DMS114 treated with DMSO at 0.1 percent for 48 hours (cell line): ENCODE results near the gene RPGRIP1L.
"Not testable (repeated sequence)": the region's sequence is repeated elsewhere in the genome, so short reads cannot be mapped to it uniquely, and the experiment has no call there.

Experiments
- DNase-seq: peaks from one replicate; lab custom pipeline; 2025; ENCODE audit not compliant: unreplicated experiment; lab: John Stamatoyannopoulos, UW

RPGRIP1L gene

DNA sequence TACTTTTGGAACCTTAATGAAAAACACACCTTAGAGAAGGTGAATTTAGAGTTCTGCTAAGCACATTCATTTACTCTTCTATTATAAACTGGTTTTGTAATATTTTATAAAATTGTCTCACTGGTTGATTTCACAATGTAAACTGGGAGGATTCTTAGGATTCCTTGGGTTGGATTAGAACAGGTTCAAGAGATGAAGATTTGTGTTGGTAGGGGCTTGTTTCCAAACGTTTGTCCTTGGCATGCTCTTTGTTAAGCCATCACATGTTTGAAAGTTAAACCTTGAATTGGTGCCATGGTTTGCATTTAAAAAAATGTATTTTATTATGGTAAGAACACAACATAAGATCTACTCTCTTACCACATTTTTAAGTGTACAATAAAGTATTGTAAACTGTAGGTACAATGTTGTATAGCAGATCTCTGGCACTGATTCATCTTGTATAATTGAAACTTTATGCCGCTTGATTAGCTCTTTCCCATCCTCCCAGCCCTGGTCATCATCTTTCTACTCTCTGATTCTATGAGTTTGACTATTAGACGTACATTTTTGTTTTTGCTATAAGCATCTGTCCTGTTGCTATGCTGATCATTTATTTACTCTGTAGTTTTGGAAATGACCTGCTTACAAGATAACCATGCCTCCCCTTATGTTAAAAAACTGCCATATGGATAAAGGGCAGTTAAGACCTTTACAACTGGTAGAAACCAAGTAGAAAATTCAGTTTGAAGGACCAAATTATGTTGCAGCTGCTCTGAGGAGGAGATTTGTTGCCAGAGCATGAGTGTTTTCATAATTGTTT lies 9.9 kb upstream of the RPGRIP1L start:
- no peak for DNase-seq

- DNase-seq: no peak
Observed at GRCh38 chr16:53712065-53712464, 8.4 kb upstream of the RPGRIP1L start.

GRCh38 chr16:53711390-53711789 lies 7.7 kb upstream of the RPGRIP1L start:
- no peak for DNase-seq

GRCh38 chr16:53708490-53708889 lies 4.8 kb upstream of the RPGRIP1L start:
- DNase-seq: no peak

DNA sequence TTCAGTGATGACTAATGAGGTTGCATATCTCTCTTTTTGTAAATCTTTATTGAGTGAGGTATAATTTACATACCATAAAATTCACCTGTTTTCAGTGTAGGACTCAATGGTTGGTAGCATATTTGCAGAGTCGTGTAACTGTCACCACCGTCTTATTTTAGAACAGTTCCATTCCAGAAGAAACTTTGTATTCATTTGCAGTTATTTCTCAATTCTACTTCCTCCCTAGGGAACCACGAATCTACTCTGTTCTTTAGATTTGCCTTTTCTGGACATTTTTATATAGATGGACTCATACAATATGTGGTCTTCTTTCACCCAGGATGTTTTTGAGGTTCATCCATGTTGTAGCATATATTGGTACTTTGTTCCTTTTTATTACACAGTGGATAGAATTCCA lies 4.0 kb upstream of the RPGRIP1L start:
- no peak for DNase-seq

DNA sequence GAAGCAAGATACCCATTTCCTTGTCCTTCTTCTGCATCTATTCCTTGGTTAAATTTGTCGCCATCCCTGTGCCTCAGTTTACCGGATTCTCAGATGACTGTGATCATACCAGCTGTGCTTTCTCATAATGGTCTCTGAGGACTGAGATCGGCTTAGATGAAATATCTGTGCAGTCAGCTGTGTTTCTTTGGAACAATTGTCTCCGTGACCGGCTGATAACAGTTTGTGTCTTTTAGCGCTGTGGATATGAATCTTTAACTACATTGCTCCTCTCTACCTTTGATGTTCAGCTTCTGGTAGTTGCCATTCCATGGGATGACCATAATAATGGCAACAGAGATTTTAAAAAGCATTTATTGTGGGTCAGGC lies 770 bp upstream of the RPGRIP1L start:
- DNase-seq: no peak

DNA sequence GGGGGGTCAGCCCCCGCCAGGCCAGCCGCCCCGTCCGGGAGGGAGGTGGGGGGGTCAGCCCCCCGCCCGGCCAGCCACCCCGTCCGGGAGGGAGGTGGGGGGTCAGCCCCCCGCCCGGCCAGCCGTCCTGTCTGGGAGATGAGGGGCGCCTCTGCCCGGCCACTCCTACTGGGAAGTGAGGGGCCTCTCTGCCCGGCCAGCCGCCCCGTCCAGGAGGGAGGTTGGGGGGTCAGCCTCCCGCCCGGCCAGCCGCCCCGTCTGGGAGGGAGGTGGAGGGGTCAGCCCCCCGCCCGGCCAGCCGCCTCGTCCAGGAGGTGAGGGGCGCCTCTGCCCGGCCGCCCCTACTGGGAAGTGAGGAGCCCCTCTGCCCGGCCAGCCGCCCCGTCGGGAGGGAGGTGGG lies 5.4 kb downstream of the RPGRIP1L start:
- DNase-seq: not testable (repeated sequence)

GRCh38 chr16:53695070-53695469 lies 8.6 kb downstream of the RPGRIP1L start:
- no peak for DNase-seq

DNA sequence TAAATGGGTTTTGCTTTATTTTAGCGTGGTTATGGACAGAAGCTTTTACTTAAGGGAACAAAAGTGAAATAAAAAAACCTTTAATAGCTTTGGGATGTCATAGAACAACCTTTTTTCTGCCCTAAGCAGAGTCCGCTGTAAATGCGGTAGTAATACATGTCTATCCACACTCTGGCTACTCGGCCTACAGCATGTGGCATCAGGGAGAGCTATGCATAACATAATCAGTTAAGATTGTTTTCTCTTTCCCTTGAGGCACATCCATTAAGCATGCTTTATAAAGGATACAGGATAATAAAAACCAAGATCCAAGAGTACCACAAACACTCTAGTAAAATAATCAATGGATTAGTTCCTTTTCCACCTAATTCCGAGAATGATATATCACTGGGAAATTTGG lies 10.3 kb downstream of the RPGRIP1L start:
- DNase-seq: no peak

DNA sequence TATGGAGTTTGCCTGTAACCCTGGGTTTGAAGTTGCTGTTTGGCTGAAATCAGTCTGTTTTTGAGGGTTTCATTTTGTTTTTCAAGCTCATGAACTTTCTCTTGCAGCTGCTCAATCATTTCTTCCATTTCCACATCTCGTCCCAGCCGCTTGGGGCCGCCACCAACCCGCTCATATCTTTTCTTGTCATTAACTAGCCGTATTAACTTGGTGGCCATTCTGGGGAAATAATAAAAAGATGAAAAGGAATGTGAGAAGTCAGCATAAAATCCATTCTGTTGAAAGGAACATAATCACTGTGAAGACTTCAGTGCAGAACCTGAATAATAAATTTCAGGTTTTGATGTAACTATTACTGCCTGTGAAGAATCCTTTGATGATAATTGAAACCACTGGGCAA lies 11.5 kb downstream of the RPGRIP1L start:
- DNase-seq: peak; percentile 9

DNA sequence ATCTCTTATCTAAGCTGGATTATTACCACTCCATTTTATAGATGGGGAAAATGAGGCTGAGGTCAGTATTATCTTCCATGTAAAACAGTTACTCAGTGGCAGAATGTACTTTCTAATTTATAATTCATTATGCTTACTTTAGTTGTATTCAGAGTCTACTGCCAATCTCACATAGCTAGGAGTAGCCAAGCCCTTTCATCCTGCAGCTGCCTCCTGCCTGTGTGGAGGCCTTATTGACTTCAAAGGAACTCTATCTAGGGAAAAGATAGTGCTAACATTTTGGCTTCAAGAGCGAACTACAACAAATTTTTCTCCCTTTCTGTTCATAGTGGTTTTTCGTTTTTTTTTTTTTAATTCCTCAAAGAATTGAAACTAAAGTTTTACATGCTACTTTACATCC lies 12.9 kb downstream of the RPGRIP1L start:
- no peak for DNase-seq

GRCh38 chr16:53689636-53690035 lies 14.0 kb downstream of the RPGRIP1L start:
- DNase-seq: no peak

GRCh38 chr16:53686710-53687109 lies 16.9 kb downstream of the RPGRIP1L start:
- no peak for DNase-seq

GRCh38 chr16:53685334-53685733 lies 18.3 kb downstream of the RPGRIP1L start:
- not testable (repeated sequence) for DNase-seq

- DNase-seq: no peak
Observed at GRCh38 chr16:53681354-53681753, 22.3 kb downstream of the RPGRIP1L start.

DNA sequence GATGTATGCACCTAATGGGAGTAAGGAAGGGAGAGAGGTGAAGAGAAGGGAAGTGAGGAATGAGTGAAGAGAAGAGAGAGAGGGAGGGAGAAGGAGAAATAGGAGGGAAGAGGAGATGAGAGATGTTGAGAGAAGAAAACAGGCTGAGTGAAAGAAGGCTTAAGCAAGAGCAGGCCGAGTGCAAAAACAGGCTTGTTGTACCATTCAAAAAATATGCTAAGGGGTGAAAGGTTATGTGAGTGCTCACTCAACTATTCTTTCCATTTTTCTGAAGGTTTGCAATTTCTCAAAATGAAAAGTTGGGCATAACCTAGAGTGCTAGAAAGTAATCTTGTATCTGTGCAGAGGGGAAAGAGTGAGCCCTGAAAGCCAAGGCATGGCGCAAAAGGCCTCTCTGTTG lies 22.9 kb downstream of the RPGRIP1L start:
- no peak for DNase-seq

- DNase-seq: no peak
Observed at GRCh38 chr16:53678756-53679343, 24.8 kb downstream of the RPGRIP1L start.

GRCh38 chr16:53678155-53678554 lies 25.5 kb downstream of the RPGRIP1L start:
- no peak for DNase-seq

GRCh38 chr16:53673189-53673588 lies 30.5 kb downstream of the RPGRIP1L start:
- no peak for DNase-seq

GRCh38 chr16:53672461-53672860 lies 31.2 kb downstream of the RPGRIP1L start:
- no peak for DNase-seq

- DNase-seq: no peak
Observed at GRCh38 chr16:53668869-53669268, 34.8 kb downstream of the RPGRIP1L start.

DNA sequence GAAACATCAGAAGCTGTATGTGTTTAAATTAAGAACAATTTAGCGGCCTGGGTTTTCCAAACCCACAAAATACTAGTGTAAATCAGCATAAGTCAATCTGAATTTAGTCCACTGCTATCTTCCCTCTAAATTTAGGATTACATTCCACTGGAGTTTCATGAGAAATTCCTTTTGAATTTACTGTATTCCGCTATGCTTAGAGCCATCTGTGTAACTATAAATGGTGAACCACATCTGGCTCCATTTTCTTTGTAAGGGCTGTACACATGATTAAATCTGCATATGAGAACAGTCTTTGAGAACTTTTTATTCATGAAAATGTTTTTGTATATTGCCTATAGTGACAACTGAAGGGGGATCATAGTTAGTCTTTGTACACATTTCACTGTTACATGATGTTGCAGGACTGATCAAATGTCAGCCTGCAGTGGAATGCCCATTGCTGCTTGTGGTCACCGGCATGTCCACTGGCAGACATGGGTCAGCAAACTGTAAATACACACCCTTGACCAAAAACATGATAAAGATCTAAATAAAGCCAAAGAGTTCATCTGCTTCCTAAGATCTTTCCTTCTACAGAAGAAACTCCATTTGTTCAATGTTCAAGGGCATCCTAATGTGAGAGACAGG lies 36.8 kb downstream of the RPGRIP1L start:
- no peak for DNase-seq
